ENCODE measurements around the gene SYT7.

Gene SYT7

GRCh38 chr11:61609980-61610366 is 29.1 kb upstream of the SYT7 start:
- CTCF ChIA-PET = interaction anchor here (0.6 to 1.0 kb wide), 5 partner anchors 25 to 123 kb away, joined by 3 to 4 read pairs (median 4); no protein-coding TSS in a partner anchor
- Histone ChIP-seq H3K4me1 (ENCODE audit: control insufficient read depth, insufficient read depth, low read length) (no peaks in the 10 kb centered on the region), H3K27ac (ENCODE audit: extremely low read depth, low read depth, low read length) (no peak overlapping the region), H3K36me3 (ENCODE audit: control insufficient read depth in 2 of 2, insufficient read depth in 1 of 2, low read length in 2 of 2) (no peaks in the 10 kb centered on the region), H3K4me3 (ENCODE audit: low read depth, low read length) (no peak overlapping the region), H3K9me3 (ENCODE audit: control insufficient read depth, insufficient read depth, low read depth, low read length) (no peaks in the 10 kb centered on the region)
- POLR2A ChIA-PET = no interaction called here
- TF ChIP-seq ZNF112 (tag by site-specific recombination; IDR thresholded peaks at IDR 0.05) (no peak), ZNF335 (tag by site-specific recombination; conservative IDR thresholded peaks at IDR 0.05) (peak; percentile 86), CTCF (tag by site-specific recombination; IDR thresholded peaks at IDR 0.05) (peak; percentile 51), GLI4 (tag by site-specific recombination; IDR thresholded peaks at IDR 0.05) (no peak)

GRCh38 chr11:61609000-61609979 is 28.4 kb upstream of the SYT7 start:
- Histone ChIP-seq H3K36me3 (ENCODE audit: control insufficient read depth in 2 of 2, insufficient read depth in 1 of 2, low read length in 2 of 2) (no peaks in the 10 kb centered on the region), H3K9me3 (ENCODE audit: control insufficient read depth, insufficient read depth, low read depth, low read length) (no peaks in the 10 kb centered on the region), H3K27ac (ENCODE audit: extremely low read depth, low read depth, low read length) (no peak overlapping the region), H3K4me1 (ENCODE audit: control insufficient read depth, insufficient read depth, low read length) (no peaks in the 10 kb centered on the region), H3K4me3 (ENCODE audit: low read depth, low read length) (no peak overlapping the region)
- POLR2A ChIA-PET = no interaction called here
- TF ChIP-seq OVOL3 (tag by site-specific recombination; IDR thresholded peaks at IDR 0.05) (no peak), ZBTB21 (tag by site-specific recombination; IDR thresholded peaks at IDR 0.05) (no peak), PRDM1 (tag by site-specific recombination; IDR thresholded peaks at IDR 0.05) (peak; percentile 70), ZFHX2 (tag by site-specific recombination; conservative IDR thresholded peaks at IDR 0.05) (peak; percentile 26; the same call in 1 of the 2 replicates), ZNF571 (tag by site-specific recombination; IDR thresholded peaks at IDR 0.05) (no peak), ZNF366 (tag by site-specific recombination; conservative IDR thresholded peaks at IDR 0.05) (peak; percentile 35; the same call in 1 of the 2 replicates), ZBTB20 (tag by site-specific recombination; IDR thresholded peaks at IDR 0.05) (no peak), ZSCAN4 (tag by site-specific recombination; IDR thresholded peaks at IDR 0.05) (0 out of 2 replicates have a peak, but pooled peaks have one; percentile 32), ZNF660 (tag by site-specific recombination; IDR thresholded peaks at IDR 0.05) (no peak), ZNF223 (tag by site-specific recombination; IDR thresholded peaks at IDR 0.05) (no peak), EGR2 (tag by site-specific recombination; IDR thresholded peaks at IDR 0.05; ENCODE audit: low read depth) (peak; percentile 75), HOXA7 (CRISPR knock-in tag; IDR thresholded peaks at IDR 0.05; ENCODE audit: borderline replicate concordance) (no peak), ZNF221 (tag by site-specific recombination; IDR thresholded peaks at IDR 0.05; ENCODE audit: borderline replicate concordance) (no peak), ZNF488 (tag by site-specific recombination; IDR thresholded peaks at IDR 0.05) (no peak), ZNF391 (tag by site-specific recombination; IDR thresholded peaks at IDR 0.05; ENCODE audit: borderline replicate concordance, low read depth) (no peak), ZNF596 (tag by site-specific recombination; IDR thresholded peaks at IDR 0.05) (peak; percentile 87)
- CTCF ChIA-PET = interaction anchor here (0.6 to 1.2 kb wide), 6 partner anchors 26 to 174 kb away, joined by 3 to 4 read pairs (median 4); no protein-coding TSS in a partner anchor
